HT1080 (cell line): ENCODE data around the gene FOXE3. TPM values are rescaled to one million over a fixed set of nuclear protein-coding genes. Genes with fewer than 3 reads are reported as not detected.

ENCODE experiments used
- DNase-seq: peaks from one replicate; pipeline ENCODE4 v3.0.0-alpha.2; 2015; ENCODE audit warnings: low read depth
- polyA plus RNA-seq, 2 experiments: library from polyadenylated mRNA; depleted of rRNA; stranded (reverse); fragments of >200 nt; gene quantifications; 2 replicates each; pipeline ENCODE4 v1.2.3, GENCODE V29; 2015
- total RNA-seq: library from RNA; depleted of rRNA; stranded (reverse); fragments of >200 nt; shearing (Covaris generic); gene quantifications from 2 replicates; pipeline ENCODE4 v1.2.3, GENCODE V29; 2014; rRNA removed

Gene FOXE3
- total RNA-seq = not detected in 2 replicates
- polyA plus RNA-seq (2015; cell fraction: cytosol; rRNA removed) = not detected in 2 replicates
- polyA plus RNA-seq (2015; cell fraction: nucleus; rRNA removed) = not detected in 2 replicates

- no peak for DNase-seq
Measured at GRCh38 chr1:47415728-47416318, at the start of gene FOXE3. TSS of gene FOXE3 (plus strand) at chr1:47416285. CDS start at chr1:47416316, 31 bp downstream.

- no peak for DNase-seq
Measured at GRCh38 chr1:47367651-47368050, 48.4 kb upstream of the FOXE3 start.

DNA sequence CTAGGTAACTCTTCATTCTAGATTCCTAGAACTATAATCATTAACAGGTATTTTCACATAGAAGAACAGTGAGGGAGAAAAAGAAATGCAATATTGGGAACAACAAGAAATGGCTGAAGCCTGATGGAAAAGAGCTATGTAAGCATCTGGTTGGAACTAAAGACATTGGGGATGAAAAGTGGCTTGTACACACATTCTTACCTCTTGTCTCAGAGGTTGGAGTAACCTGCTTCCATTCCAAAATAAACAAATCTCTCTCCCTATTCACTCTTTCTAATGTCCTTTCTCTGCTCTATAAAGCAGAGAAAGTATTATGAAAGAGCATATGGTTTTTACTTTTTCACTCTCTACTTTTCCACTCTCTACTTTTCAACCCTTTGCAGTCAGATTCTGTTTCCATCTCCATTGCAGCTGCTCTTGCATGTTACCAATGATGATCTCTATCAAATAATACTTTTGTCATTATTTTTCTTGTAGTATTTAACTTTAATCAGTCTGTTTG is 45.0 kb upstream of the FOXE3 start:
- no peak for DNase-seq

- DNase-seq = no peak
Measured at GRCh38 chr1:47374501-47374900, 41.6 kb upstream of the FOXE3 start.

DNA sequence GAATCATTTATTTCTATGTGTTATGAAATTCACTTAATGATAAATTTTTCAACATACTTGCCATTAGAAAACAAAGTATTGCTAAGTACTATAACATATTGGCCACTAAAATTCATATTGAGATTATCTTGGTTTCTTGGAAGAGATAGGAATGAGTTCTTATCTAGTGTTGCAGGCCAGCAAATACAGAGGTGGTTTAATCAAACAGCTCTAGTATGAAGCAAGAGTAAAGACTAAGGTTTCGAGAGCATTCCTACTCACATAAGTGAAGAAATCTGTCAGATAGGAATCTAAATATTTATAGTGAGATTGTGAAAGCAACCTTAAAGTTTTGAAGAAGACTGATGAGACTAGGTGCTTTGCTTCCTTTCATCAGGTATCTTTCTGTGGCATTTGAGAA is 37.9 kb upstream of the FOXE3 start:
- DNase-seq = no peak

GRCh38 chr1:47380699-47381098 is 35.4 kb upstream of the FOXE3 start:
- no peak for DNase-seq

GRCh38 chr1:47382399-47382983 is 33.6 kb upstream of the FOXE3 start:
- no peak for DNase-seq

GRCh38 chr1:47384083-47384482 is 32.0 kb upstream of the FOXE3 start:
- no peak for DNase-seq

DNA sequence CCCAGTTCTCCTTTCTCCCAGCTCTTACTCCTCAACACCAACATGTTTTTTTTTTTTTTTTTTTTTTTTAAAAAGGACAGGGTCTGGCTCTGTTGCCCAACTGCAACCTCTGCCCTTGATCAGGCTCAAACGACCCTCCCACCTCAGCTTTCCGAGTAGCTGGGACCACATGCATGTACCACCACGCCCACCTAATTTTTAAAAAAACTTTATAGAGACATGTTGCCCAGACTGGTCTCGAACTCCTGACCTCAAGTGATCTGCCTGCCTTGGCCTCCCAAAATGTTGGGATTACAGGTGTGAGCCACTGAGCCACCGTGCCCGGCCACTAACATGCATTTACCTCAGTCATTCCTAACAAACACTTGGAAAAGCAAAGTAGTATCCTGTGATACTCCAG is 31.1 kb upstream of the FOXE3 start:
- DNase-seq = no peak

DNA sequence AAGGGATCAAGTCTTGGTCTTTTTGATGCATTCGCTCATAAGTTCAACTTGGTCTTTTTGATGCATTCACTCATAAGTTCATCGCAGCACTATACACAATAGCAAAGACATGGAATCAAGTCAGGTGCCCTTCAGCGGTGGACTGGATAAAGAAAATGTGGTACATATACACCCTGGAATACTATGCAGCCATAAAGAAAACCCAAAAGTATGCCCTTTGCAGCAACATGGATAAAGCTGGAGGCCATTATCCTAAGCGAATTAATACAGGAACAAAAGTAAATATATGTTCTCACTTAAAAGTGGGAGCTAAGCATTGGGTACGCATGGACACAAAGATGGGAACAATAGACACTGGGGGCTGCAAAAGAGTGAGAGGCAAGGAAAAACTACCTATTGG is 29.8 kb upstream of the FOXE3 start:
- no peak for DNase-seq

DNA sequence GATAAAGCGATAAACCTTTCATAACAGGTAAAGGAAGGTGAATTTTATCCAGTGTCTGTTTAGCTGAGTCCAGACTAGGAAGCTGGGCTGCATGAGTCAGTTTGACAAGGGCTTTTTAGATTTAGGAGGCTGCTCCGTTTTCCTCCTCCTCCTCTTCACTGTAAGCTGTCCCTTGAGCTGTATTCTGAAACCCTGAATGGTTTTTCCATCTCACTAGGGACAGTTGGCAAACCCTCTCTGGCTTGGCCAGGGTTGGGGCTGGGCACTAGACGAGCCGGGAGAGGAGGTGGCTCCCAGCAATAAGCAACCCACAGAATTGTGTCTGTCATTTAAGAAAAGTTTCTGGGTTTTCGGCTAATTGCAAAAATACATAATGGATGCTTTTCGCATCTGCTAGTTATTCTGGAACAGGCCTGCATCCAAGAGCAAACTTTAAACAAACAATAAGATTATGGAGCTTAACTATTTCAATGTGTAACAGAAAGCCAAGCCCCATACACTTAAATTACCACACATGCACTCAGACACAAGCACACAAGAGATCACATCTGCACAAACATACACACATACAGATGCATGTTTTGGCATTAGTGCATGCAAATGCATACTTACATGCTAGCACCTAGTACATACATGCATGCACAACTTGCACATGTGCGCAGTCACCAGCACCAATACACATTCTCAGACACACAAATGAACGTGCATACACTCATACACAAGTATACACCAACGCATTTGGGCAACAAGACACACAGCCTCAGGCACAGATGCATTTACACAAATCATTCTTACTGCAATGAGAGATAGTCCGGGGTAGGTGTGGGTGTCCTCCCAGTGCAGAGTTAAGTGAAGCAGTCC is 27.8 kb upstream of the FOXE3 start:
- no peak for DNase-seq

GRCh38 chr1:47388891-47389238 is 27.2 kb upstream of the FOXE3 start:
- DNase-seq = peak; percentile 68

DNA sequence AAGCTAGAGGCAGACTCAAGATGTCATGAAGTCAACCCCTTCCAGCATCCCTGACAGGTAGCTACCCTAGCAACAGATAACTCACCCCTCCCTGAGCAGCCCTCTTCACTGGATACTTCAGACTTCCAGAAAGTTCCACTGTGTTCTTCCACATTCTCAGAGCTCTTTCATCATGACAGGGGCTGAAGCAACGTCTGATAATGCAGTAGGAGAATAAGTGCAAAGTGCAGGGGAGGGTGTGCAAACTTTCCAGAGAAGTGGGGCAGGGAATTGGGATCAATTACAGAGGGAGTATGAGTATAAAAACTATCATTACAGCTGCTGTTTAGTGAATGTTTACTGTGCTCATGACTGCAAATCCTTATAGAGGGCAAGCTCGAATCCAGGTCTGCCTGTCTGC is 26.4 kb upstream of the FOXE3 start:
- no peak for DNase-seq

DNA sequence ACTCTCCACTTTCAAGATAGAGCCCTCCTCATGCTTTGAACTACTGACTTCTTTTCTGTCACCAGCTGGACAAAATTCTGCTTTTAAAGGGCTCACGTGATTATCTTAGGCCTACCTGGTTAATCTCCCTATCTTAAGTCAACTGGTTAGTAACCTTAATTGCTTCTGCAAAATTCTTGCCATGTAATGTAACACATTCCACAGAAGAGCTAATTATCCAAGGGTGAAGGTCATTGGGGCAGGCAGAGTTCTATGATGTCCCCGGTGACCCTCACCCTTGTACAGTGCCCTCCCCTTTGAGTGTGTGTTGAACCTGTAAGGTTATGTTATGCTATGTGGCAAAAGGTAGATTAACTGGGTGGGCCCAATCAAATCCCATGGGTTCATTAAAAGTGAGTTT is 25.2 kb upstream of the FOXE3 start:
- no peak for DNase-seq

DNA sequence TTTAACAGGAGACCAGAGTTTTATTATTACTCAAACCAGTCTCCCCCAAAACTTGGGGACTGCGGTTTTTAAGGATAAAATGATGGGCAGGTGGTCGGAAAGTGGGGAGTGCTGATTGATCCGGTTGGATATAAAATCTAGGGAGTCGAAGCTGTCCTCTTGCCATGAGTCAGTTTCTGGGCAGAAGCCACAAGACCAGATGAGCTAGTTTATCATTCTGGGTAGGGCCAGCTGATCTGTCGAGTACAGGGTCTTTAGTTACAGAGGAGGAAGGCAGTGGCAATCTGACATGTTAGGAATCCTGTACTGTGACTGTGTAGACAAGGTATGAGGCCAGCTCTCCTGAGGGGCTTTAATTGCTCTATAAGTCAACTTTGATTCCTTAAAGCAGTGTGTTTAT is 22.9 kb upstream of the FOXE3 start:
- DNase-seq = no peak

GRCh38 chr1:47395433-47395832 is 20.7 kb upstream of the FOXE3 start:
- DNase-seq = no peak

DNA sequence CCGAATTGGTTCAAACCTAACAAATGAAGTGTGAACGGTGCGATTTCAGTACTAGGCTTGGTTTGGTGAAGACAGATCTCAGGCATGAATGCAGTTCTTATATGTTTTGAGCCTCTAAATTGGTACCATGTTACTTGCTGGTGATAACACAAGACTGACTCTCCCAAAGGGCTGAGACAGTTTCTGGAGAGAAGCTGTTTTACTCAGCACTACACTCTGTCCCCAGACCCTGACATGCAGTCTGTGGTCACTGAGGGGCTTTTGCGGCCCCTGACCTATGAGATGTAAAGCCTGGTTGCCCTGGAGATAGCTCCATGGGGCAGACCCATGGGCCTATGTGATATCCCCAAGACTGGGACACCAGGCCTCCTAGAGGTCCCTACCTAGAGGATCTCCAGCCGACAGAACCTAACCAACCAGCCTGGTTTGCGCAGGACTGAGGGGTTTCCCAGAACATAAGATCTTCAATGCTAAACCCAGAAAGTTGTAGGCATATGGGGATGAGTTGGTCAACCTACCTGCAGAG is 19.4 kb upstream of the FOXE3 start:
- DNase-seq = no peak

DNA sequence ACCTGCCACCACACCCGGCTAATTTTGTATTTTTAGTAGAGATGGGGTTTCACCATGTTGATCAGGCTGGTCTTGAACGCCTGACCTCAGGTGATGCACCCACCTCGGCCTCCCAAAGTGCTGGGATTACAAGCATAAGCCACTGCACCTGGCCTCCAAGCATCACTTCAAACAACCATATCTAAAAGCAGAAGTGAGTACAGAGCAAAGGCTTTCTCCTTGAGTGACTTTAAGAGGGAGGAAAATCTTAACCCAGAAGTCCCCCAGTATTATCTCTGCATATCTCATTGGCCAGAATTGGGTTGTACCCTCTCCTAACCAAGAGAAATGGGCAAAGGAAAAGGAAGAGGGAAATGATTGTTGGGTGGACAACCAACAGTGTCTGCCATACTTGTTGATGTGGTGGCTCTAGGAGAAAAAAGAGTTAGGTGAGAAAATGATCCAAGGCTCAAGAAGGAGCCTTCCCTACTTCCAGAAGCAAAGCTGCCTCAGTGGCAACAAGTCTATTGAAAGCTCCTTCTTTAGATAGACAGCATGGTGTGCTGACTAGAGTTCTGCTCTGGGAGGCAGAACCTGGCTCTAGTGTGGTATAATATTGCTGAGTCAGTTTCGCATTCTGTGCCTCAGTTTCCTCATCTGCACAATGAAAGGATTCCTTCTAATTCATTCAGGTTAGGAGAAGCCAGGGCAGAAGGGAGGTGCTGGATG is 16.8 kb upstream of the FOXE3 start:
- no peak for DNase-seq

DNA sequence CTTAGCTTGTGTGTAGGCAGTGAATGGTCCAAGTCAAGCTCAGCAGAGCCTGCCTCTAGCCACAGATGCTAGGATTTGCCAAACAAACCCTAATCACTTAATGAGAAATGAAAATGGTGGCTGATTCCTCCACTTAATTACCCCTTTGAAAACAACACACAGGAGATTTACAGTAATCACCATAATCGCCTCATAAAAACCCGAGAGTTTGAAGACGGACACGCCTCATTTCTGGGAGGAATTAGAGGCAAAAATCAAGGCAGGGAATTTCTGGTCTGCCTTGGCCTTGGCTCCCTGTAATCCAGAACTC is 16.3 kb upstream of the FOXE3 start:
- no peak for DNase-seq

DNA sequence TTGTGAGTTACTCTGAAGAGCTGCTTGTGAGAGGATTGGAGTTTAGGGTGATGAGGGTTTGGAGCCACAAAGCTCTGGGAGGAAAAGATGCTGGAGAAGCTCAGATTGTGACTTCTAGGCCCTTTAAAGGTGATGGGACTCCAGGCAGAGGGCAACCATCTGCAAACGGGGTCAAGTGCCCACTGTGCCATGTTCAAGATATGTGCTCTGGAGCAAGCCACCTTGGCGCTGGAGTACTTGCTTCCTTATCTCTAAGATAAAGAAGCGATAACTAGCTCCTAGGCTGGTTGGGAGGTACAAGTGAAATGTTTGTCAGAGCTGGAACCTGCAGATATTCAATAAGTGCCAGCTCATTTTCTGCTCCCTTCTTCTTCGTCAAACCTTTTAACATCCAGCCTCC is 14.3 kb upstream of the FOXE3 start:
- no peak for DNase-seq

GRCh38 chr1:47402591-47402990 is 13.5 kb upstream of the FOXE3 start:
- no peak for DNase-seq
